ENCODE data around the gene TPK1. TPM values are rescaled to one million over a fixed set of nuclear protein-coding genes. Genes with fewer than 3 reads are reported as not detected.

Gene TPK1
- total RNA-seq, 1 donor from 2014 or later = 14.5 TPM

GRCh38 chr7:144672869-144673268 lies 163.0 kb downstream of the TPK1 start:
- H4K20me1 ChIP-seq (ENCODE audit: low read depth) = no peaks in the 10 kb centered on the region
- H3K4me1 ChIP-seq = peaks cover 7% of the 10 kb centered on the region
- H3K4me2 ChIP-seq = no peak overlapping the region
- Mint-ChIP-seq H3K4me3 (no peak overlapping the region), H3K27ac (no peak overlapping the region), H3K9me3 (no peaks in the 10 kb centered on the region), H3K36me3 (no peaks in the 10 kb centered on the region), H3K4me1 (peaks cover 3% of the 10 kb centered on the region), H3K27me3 (ENCODE audit: insufficient read depth, low read depth) (no peaks in the 10 kb centered on the region)
- H3K36me3 ChIP-seq = no peaks in the 10 kb centered on the region
- H3K27me3 ChIP-seq = no peaks in the 10 kb centered on the region
- no peaks in the 10 kb centered on the region for H3K9me3 ChIP-seq (ENCODE audit: low read depth)
- no peak overlapping the region for H3K9ac ChIP-seq
- no peak for DNase-seq (ENCODE audit: low spot score)
- no peaks in the 10 kb centered on the region for H3F3A ChIP-seq (ENCODE audit: low read depth)
- H3K27ac ChIP-seq = no peak overlapping the region
- no peak overlapping the region for H3K4me3 ChIP-seq
- TF ChIP-seq EZH2phosphoT487 (IDR thresholded peaks at IDR 0.05) (no peak), CTCF (IDR thresholded peaks at IDR 0.05) (no peak), EZH2 (IDR thresholded peaks at IDR 0.05) (no peak)
- H3K79me2 ChIP-seq (ENCODE audit: low read depth) = no peaks in the 10 kb centered on the region
- H2AFZ ChIP-seq (replicated peaks) = no peak overlapping the region

- DNase-seq (ENCODE audit: low spot score) = no peak
- no peak overlapping the region for H3K4me3 Mint-ChIP-seq
- no peak overlapping the region for H3K4me3 ChIP-seq
- H2AFZ ChIP-seq (replicated peaks) = peak overlapping the region; percentile 28
- no peaks in the 10 kb centered on the region for H3F3A ChIP-seq (ENCODE audit: low read depth)
- no peaks in the 10 kb centered on the region for H3K36me3 Mint-ChIP-seq
- no peak overlapping the region for H3K27ac ChIP-seq
- H3K27ac Mint-ChIP-seq = no peak overlapping the region
- no peak for TF ChIP-seq EZH2 (IDR thresholded peaks at IDR 0.05)
- TF ChIP-seq CTCF (IDR thresholded peaks at IDR 0.05) = no peak
- no peaks in the 10 kb centered on the region for H3K36me3 ChIP-seq
- H3K27me3 Mint-ChIP-seq (ENCODE audit: insufficient read depth, low read depth) = no peaks in the 10 kb centered on the region
- no peaks in the 10 kb centered on the region for H3K9me3 Mint-ChIP-seq
- no peaks in the 10 kb centered on the region for H3K9me3 ChIP-seq (ENCODE audit: low read depth)
- H3K79me2 ChIP-seq (ENCODE audit: low read depth) = no peaks in the 10 kb centered on the region
- H4K20me1 ChIP-seq (ENCODE audit: low read depth) = no peaks in the 10 kb centered on the region
- no peak overlapping the region for H3K4me2 ChIP-seq
- no peak overlapping the region for H3K9ac ChIP-seq
- H3K4me1 Mint-ChIP-seq = no peaks in the 10 kb centered on the region
- H3K4me1 ChIP-seq = peaks cover 4% of the 10 kb centered on the region
- no peaks in the 10 kb centered on the region for H3K27me3 ChIP-seq
These were observed 164.4 kb downstream of the TPK1 start for GRCh38 chr7:144671429-144671828.

- DNase-seq (ENCODE audit: low spot score) = no peak
- no peak overlapping the region for H3K4me3 ChIP-seq
- no peaks in the 10 kb centered on the region for H3K27me3 Mint-ChIP-seq (ENCODE audit: insufficient read depth, low read depth)
- no peak overlapping the region for H3K27ac Mint-ChIP-seq
- TF ChIP-seq CTCF (IDR thresholded peaks at IDR 0.05) = peak; percentile 13
- TF ChIP-seq EZH2 (IDR thresholded peaks at IDR 0.05) = no peak
- TF ChIP-seq EZH2phosphoT487 (IDR thresholded peaks at IDR 0.05) = no peak
- no peaks in the 10 kb centered on the region for H3K79me2 ChIP-seq (ENCODE audit: low read depth)
- H3K9me3 ChIP-seq (ENCODE audit: low read depth) = no peaks in the 10 kb centered on the region
- H2AFZ ChIP-seq (replicated peaks) = no peak overlapping the region
- no peak overlapping the region for H3K4me3 Mint-ChIP-seq
- no peak overlapping the region for H3K4me2 ChIP-seq
- H4K20me1 ChIP-seq (ENCODE audit: low read depth) = no peaks in the 10 kb centered on the region
- H3K36me3 Mint-ChIP-seq = no peaks in the 10 kb centered on the region
- H3K4me1 Mint-ChIP-seq = no peaks in the 10 kb centered on the region
- H3K4me1 ChIP-seq = peaks cover 4% of the 10 kb centered on the region
- H3K27ac ChIP-seq = no peak overlapping the region
- H3F3A ChIP-seq (ENCODE audit: low read depth) = no peaks in the 10 kb centered on the region
- H3K9ac ChIP-seq = no peak overlapping the region
- no peaks in the 10 kb centered on the region for H3K27me3 ChIP-seq
- H3K36me3 ChIP-seq = no peaks in the 10 kb centered on the region
- no peaks in the 10 kb centered on the region for H3K9me3 Mint-ChIP-seq
These were observed 165.6 kb downstream of the TPK1 start for GRCh38 chr7:144670218-144670617.

GRCh38 chr7:144668503-144668902 lies 167.3 kb downstream of the TPK1 start:
- peaks cover 4% of the 10 kb centered on the region for H3K4me1 ChIP-seq
- no peak overlapping the region for H3K27ac Mint-ChIP-seq
- no peaks in the 10 kb centered on the region for H3K9me3 ChIP-seq (ENCODE audit: low read depth)
- no peak overlapping the region for H3K4me3 Mint-ChIP-seq
- no peak overlapping the region for H2AFZ ChIP-seq (replicated peaks)
- no peaks in the 10 kb centered on the region for H3K4me1 Mint-ChIP-seq
- H3K4me2 ChIP-seq = no peak overlapping the region
- no peaks in the 10 kb centered on the region for H3K36me3 ChIP-seq
- H3K9me3 Mint-ChIP-seq = no peaks in the 10 kb centered on the region
- H3K9ac ChIP-seq = no peak overlapping the region
- no peaks in the 10 kb centered on the region for H3K36me3 Mint-ChIP-seq
- H3K27ac ChIP-seq = no peak overlapping the region
- no peak overlapping the region for H3K4me3 ChIP-seq
- TF ChIP-seq EZH2 (IDR thresholded peaks at IDR 0.05) (no peak), EZH2phosphoT487 (IDR thresholded peaks at IDR 0.05) (no peak), CTCF (IDR thresholded peaks at IDR 0.05) (no peak)
- H3K27me3 Mint-ChIP-seq (ENCODE audit: insufficient read depth, low read depth) = no peaks in the 10 kb centered on the region
- no peaks in the 10 kb centered on the region for H3F3A ChIP-seq (ENCODE audit: low read depth)
- H3K79me2 ChIP-seq (ENCODE audit: low read depth) = no peaks in the 10 kb centered on the region
- no peaks in the 10 kb centered on the region for H3K27me3 ChIP-seq
- no peak for DNase-seq (ENCODE audit: low spot score)
- no peaks in the 10 kb centered on the region for H4K20me1 ChIP-seq (ENCODE audit: low read depth)

All from neural progenitor cell (in vitro differentiated cells).